Suprapubic skin (tissue), 4 donors: ENCODE results near the gene MYH15. TPM values are rescaled to one million over a fixed set of nuclear protein-coding genes. Genes with fewer than 3 reads are reported as not detected.

Experiments used
- DNase-seq, 2 donors: peaks; one replicate each; pipeline ENCODE4 v3.0.0-alpha.2; 2019; ENCODE audit warnings: low spot score in 2 of 2
- H3K27ac ChIP-seq: fragments of 200-600 bp; sonication (generic); one replicate; pipeline ENCODE4 v1.5.1; 2019
- H3K27me3 ChIP-seq: fragments of 200-600 bp; sonication (generic); one replicate; pipeline ENCODE4 v1.5.1; 2019
- H3K36me3 ChIP-seq: fragments of 200-600 bp; sonication (generic); one replicate; pipeline ENCODE4 v1.5.1; 2019
- H3K4me1 ChIP-seq: fragments of 200-600 bp; sonication (generic); one replicate; pipeline ENCODE4 v1.5.1; 2019
- H3K4me3 ChIP-seq: fragments of 200-600 bp; sonication (generic); one replicate; pipeline ENCODE4 v1.5.1; 2019; ENCODE audit warnings: mild to moderate bottlenecking
- H3K9me3 ChIP-seq: fragments of 200-600 bp; sonication (generic); one replicate; pipeline ENCODE4 v1.5.1; 2019
- CTCF ChIP-seq, 2 donors: fragments of 200-600 bp in 1 of 2; fragments of 450-650 bp in 1 of 2; sonication (generic) in 1 of 2; IDR thresholded peaks; one replicate each; pipeline ENCODE4 v1.5.1; 2016 to 2019; ENCODE audit warnings: antibody characterized with exemption in 2 of 2, mild to moderate bottlenecking in 1 of 2, moderate library complexity in 1 of 2
- EP300 ChIP-seq: sonication (generic); formaldehyde crosslinking; IDR thresholded peaks from one replicate; pipeline ENCODE4 v1.6.1; 2017; ENCODE audit warnings: antibody characterized with exemption
- POLR2A ChIP-seq, 2 donors: fragments of 450-650 bp; IDR thresholded peaks; one replicate each; pipeline ENCODE4 v1.6.1; 2017; ENCODE audit warnings: antibody characterized with exemption in 2 of 2, mild to moderate bottlenecking in 2 of 2, moderate library complexity in 2 of 2
- POLR2AphosphoS5 ChIP-seq, 3 donors: sonication (generic); formaldehyde crosslinking; IDR thresholded peaks; one replicate each; pipeline ENCODE4 v1.6.1; 2017; ENCODE audit warnings: antibody characterized with exemption in 3 of 3
- WGBS: methylation state at CpG from one replicate; pipeline ENCODE4 v1.1.5; 2018; 5-methylcytosine and 5-hydroxymethylcytosine counted together
- total RNA-seq, 4 donors: library from RNA; depleted of rRNA; stranded (reverse); fragments of >200 nt; gene quantifications; one replicate each; pipeline ENCODE4 v1.1.0, GENCODE V29; 2016

The MYH15 gene
- total RNA-seq, 4 donors from 2014 or later = 0.17 to 0.31 (median 0.30) TPM; not detected in 1

- Histone ChIP-seq H3K4me3 (no peak overlapping the region), H3K27me3 (no peaks in the 10 kb centered on the region), H3K4me1 (no peaks in the 10 kb centered on the region), H3K27ac (no peak overlapping the region), H3K36me3 (no peaks in the 10 kb centered on the region), H3K9me3 (peaks cover 4% of the 10 kb centered on the region)
- no peak for TF ChIP-seq POLR2AphosphoS5 (IDR thresholded peaks at IDR 0.05)
- no peak for TF ChIP-seq EP300
- DNase-seq = no peak
- 83% methylated on average over 1 of the region's 1 CpG for WGBS
These were observed 79.9 kb downstream of the MYH15 start for GRCh38 chr3:108430540-108430939.

GRCh38 chr3:108428586-108428985 lies 81.8 kb downstream of the MYH15 start:
- WGBS = 56% methylated on average over 3 of the region's 3 CpGs
- Histone ChIP-seq H3K4me3 (no peak overlapping the region), H3K36me3 (no peaks in the 10 kb centered on the region), H3K27me3 (no peaks in the 10 kb centered on the region), H3K4me1 (no peaks in the 10 kb centered on the region), H3K27ac (no peak overlapping the region), H3K9me3 (peaks cover 4% of the 10 kb centered on the region)
- no peak for DNase-seq
- TF ChIP-seq POLR2AphosphoS5 (IDR thresholded peaks at IDR 0.05) = no peak
- TF ChIP-seq CTCF (IDR thresholded peaks at IDR 0.05) = no peak
- no peak for TF ChIP-seq EP300
- TF ChIP-seq POLR2A (IDR thresholded peaks at IDR 0.05) = no peak

GRCh38 chr3:108420926-108421325 lies 89.5 kb downstream of the MYH15 start:
- DNase-seq = no peak
- Histone ChIP-seq H3K4me3 (no peak overlapping the region), H3K27ac (no peak overlapping the region), H3K27me3 (no peaks in the 10 kb centered on the region), H3K4me1 (no peaks in the 10 kb centered on the region), H3K9me3 (no peaks in the 10 kb centered on the region), H3K36me3 (no peaks in the 10 kb centered on the region)
- WGBS = 87% methylated on average over 2 of the region's 2 CpGs
- TF ChIP-seq CTCF (IDR thresholded peaks at IDR 0.05) (no peak), POLR2AphosphoS5 (IDR thresholded peaks at IDR 0.05) (no peak), EP300 (no peak), POLR2A (IDR thresholded peaks at IDR 0.05) (no peak)

- H3K27ac ChIP-seq = no peak overlapping the region
- no peak for TF ChIP-seq POLR2AphosphoS5 (IDR thresholded peaks at IDR 0.05)
- TF ChIP-seq EP300 = no peak
- TF ChIP-seq POLR2A (IDR thresholded peaks at IDR 0.05) = no peak
- TF ChIP-seq CTCF (IDR thresholded peaks at IDR 0.05) = no peak
- WGBS = 91% methylated on average over 4 of the region's 4 CpGs
- H3K4me1 ChIP-seq = peaks cover 11% of the 10 kb centered on the region
- H3K36me3 ChIP-seq = no peaks in the 10 kb centered on the region
- H3K27me3 ChIP-seq = no peaks in the 10 kb centered on the region
- DNase-seq = no peak
- H3K4me3 ChIP-seq = no peak overlapping the region
- H3K9me3 ChIP-seq = no peaks in the 10 kb centered on the region
These were observed 94.1 kb downstream of the MYH15 start for GRCh38 chr3:108416111-108416869.

GRCh38 chr3:108415661-108416060 lies 94.7 kb downstream of the MYH15 start:
- no peak for DNase-seq
- TF ChIP-seq EP300 (no peak), CTCF (IDR thresholded peaks at IDR 0.05) (no peak), POLR2A (IDR thresholded peaks at IDR 0.05) (no peak), POLR2AphosphoS5 (IDR thresholded peaks at IDR 0.05) (no peak)
- H3K4me3 ChIP-seq = no peak overlapping the region
- no peaks in the 10 kb centered on the region for H3K9me3 ChIP-seq
- no peaks in the 10 kb centered on the region for H3K36me3 ChIP-seq
- 66% methylated on average over 3 of the region's 3 CpGs for WGBS
- H3K4me1 ChIP-seq = peaks cover 17% of the 10 kb centered on the region
- H3K27ac ChIP-seq = no peak overlapping the region
- no peaks in the 10 kb centered on the region for H3K27me3 ChIP-seq
